SJCRH30 (cell line): ENCODE data around the gene LYRM9. TPM values are rescaled to one million over a fixed set of nuclear protein-coding genes. Genes with fewer than 3 reads are reported as not detected.
"Not testable (repeated sequence)": the region's sequence is repeated elsewhere in the genome, so short reads cannot be mapped to it uniquely, and the experiment has no call there.

Experiments
- DNase-seq, 2 experiments: peaks; one replicate each; pipeline ENCODE4 v3.0.0-alpha.2; 2015 to 2020
- H3K27ac ChIP-seq: fragments of 250-450 bp; sonication (Bioruptor Pico); 2 replicates; pipeline ENCODE4 v1.5.1; 2020; ENCODE audit warnings: mild to moderate bottlenecking, moderate library complexity
- H3K27me3 ChIP-seq: fragments of 250-450 bp; sonication (Bioruptor Pico); 2 replicates; pipeline ENCODE4 v1.5.1; 2020; ENCODE audit warnings: mild to moderate bottlenecking, moderate library complexity
- H3K36me3 ChIP-seq: fragments of 250-450 bp; sonication (Bioruptor Pico); 2 replicates; pipeline ENCODE4 v1.5.1; 2020; ENCODE audit warnings: mild to moderate bottlenecking, moderate library complexity
- H3K4me1 ChIP-seq: fragments of 250-450 bp; sonication (Bioruptor Pico); 2 replicates; pipeline ENCODE4 v1.5.1; 2020; ENCODE audit warnings: mild to moderate bottlenecking, moderate library complexity
- H3K4me3 ChIP-seq: fragments of 250-450 bp; sonication (Bioruptor Pico); 2 replicates; pipeline ENCODE4 v1.5.1; 2020; ENCODE audit warnings: mild to moderate bottlenecking, moderate library complexity
- H3K9me3 ChIP-seq: fragments of 250-450 bp; sonication (Bioruptor Pico); replicated peaks from 2 replicates; pipeline ENCODE4 v1.5.1; 2020; ENCODE audit warnings: mild to moderate bottlenecking, moderate library complexity
- total RNA-seq: library from RNA; depleted of rRNA; stranded (reverse); fragments of >200 nt; shearing (Covaris generic); gene quantifications from 2 replicates; pipeline ENCODE4 v1.2.3, GENCODE V29; 2014

The LYRM9 gene
- total RNA-seq, 1 experiment from 2014 or later, result 0.22 TPM

DNA sequence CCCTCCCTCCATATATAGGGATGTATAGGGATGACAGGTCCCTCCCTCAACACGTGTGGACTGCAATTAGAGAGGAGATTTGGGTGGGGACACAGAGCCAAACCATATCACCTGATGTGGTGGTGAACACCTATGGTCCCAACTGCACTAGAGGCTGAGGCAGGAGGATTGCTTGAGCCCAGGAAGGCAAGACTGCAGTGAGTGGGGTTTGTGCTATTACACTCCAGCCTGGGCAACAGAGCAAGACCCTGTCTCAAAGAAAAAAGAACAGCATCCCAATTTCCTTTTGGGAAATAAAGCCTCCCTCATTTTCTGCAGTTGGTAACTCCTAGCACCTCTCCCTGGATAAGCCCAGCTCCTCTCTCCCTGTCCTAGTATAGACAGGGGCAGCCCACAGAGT is 23.8 kb upstream of the LYRM9 start:
- no peaks in the 10 kb centered on the region; the same call in 1 of the 2 replicates for H3K27me3 ChIP-seq
- DNase-seq, result no peak
- no peaks in the 10 kb centered on the region for H3K4me1 ChIP-seq
- no peaks in the 10 kb centered on the region for H3K9me3 ChIP-seq
- no peaks in the 10 kb centered on the region for H3K36me3 ChIP-seq
- H3K4me3 ChIP-seq, result no peak overlapping the region
- H3K27ac ChIP-seq, result no peak overlapping the region

DNA sequence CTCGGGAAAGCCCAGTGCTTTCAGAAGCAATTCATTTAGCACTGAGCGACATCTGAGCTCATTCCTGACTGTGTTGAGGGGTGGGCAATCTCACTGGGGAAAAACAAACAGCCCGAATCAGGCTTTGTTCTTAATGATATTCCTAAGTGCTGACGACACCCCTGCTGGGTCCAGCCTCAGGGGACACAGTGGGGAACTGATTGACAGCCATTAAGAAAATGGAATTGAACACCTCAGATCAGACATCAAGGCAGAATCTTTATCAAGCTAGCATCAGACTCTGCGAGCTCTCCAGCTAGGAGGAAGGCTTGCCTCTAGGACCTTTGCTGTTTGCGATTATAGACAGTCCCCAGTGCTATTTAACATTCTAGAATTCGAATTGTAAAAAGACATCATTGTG is 22.5 kb upstream of the LYRM9 start:
- DNase-seq, result no peak
- no peaks in the 10 kb centered on the region for H3K9me3 ChIP-seq
- H3K36me3 ChIP-seq, result no peaks in the 10 kb centered on the region
- no peak overlapping the region for H3K4me3 ChIP-seq
- H3K27ac ChIP-seq, result no peak overlapping the region
- no peaks in the 10 kb centered on the region for H3K4me1 ChIP-seq
- no peaks in the 10 kb centered on the region; the same call in none of the 2 replicates for H3K27me3 ChIP-seq

DNA sequence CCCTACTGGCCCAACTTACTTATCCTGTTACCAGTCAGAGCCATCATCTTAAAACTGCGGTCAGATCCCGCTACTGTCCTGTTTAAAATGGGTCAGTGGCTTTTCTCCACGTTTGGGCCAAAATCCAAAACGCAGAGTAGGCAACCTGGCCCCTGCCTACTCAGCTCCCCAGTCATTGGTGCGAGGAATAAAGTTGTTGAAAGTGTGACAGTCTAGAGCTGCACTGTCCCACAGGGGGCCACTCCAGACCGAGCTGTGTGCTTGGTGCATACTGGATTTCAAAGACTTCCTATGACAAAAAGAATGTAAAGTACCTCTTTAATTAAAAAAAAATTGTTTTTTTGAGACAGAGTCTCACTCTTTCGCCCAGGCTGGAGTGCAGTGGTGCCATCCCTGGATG is 21.2 kb upstream of the LYRM9 start:
- Histone ChIP-seq H3K27ac (no peak overlapping the region), H3K4me1 (no peaks in the 10 kb centered on the region), H3K4me3 (no peak overlapping the region), H3K9me3 (no peaks in the 10 kb centered on the region), H3K27me3 (no peaks in the 10 kb centered on the region; the same call in none of the 2 replicates), H3K36me3 (no peaks in the 10 kb centered on the region)
- DNase-seq, result no peak

DNA sequence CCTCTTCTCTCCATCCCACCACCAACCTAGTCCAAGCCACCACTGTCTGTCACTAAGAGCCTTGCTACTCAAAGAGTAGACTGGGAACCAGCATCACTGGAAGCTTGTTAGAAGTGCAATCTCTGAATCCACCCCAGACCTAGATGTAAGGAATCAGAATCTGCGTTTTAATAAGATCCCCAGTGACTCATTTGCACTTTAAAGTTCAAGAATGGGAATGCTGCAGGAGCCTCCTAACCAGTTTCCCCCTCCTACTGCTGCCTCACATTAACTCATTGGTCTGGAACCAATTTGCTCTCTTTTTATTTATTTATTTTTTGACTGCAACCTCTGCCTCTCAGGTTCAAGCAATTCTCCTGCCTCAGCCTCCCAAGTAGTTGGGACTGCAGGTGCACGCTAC is 19.8 kb upstream of the LYRM9 start:
- Histone ChIP-seq H3K27ac (no peak overlapping the region), H3K27me3 (no peaks in the 10 kb centered on the region; the same call in none of the 2 replicates), H3K9me3 (no peaks in the 10 kb centered on the region), H3K36me3 (no peaks in the 10 kb centered on the region), H3K4me3 (no peak overlapping the region), H3K4me1 (no peaks in the 10 kb centered on the region)
- no peak for DNase-seq

DNA sequence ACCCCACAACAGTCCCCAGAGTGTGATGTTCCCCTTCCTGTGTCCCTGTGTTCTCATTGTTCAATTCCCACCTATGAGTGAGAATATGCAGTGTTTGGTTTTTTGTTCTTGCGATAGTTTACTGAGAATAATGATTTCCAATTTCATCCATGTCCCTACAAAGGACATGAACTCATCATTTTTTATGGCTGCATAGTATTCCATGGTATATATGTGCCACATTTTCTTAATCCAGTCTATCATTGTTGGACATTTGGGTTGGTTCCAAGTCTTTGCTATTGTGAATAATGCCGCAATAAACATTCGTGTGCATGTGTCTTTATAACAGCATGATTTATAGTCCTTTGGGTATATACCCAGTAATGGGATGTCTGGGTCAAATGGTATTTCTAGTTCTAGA is 19.1 kb upstream of the LYRM9 start:
- not testable (repeated sequence) for H3K36me3 ChIP-seq, H3K27ac ChIP-seq, DNase-seq, H3K9me3 ChIP-seq, H3K4me1 ChIP-seq, H3K4me3 ChIP-seq, H3K27me3 ChIP-seq

DNA sequence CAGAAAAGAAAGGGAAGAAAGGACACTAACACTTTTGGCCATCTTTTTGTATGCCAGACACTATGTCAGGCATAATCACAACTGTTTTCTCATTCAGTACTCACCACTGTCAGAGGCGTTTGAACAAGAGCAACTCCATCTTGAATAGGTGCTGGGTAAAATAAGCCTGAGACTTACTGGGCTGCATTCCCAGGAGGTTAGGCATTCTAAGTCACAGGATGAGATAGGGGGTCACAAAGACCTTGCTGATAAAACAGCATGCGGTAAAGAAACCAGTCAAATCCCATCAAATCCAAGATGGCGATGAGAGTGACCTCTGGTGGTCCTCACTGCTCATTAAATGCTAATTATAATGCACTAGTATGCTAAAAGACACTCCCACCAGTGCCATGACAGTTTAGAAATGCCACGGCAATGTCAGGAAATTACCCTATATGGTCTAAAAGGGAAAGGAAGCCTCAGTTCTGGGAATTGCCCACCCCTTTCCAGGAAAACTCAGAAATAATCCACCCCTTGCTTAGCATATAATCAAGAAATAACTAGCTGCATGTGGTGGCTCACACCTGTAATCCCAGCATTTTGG is 14.9 kb upstream of the LYRM9 start:
- Histone ChIP-seq H3K36me3 (no peaks in the 10 kb centered on the region), H3K27ac (no peak overlapping the region), H3K4me3 (no peak overlapping the region), H3K27me3 (peaks cover 7% of the 10 kb centered on the region; the same call in 1 of the 2 replicates), H3K4me1 (no peaks in the 10 kb centered on the region), H3K9me3 (no peaks in the 10 kb centered on the region)
- no peak for DNase-seq

DNA sequence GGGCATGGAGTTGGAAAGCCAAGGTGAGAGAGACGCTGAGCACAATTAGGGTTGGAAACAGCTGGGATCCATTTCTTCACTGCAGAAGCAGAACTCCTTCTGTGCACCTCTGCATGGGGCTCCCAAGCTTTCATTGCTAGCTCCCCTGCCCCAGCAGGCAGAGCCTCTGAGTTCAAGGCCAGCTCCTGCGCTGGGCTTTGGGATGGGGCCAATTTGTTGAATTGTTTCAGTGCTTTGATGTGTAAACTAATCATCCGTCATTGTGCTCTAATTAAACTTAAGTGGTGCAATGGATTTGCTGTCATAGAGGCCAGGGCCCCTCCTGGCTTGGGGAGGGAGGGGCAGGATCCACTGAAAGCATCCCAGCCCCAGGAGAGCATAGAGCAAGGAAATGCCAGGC is 13.5 kb upstream of the LYRM9 start:
- DNase-seq, result no peak
- H3K4me1 ChIP-seq, result no peaks in the 10 kb centered on the region
- no peak overlapping the region for H3K27ac ChIP-seq
- H3K4me3 ChIP-seq, result no peak overlapping the region
- no peaks in the 10 kb centered on the region for H3K9me3 ChIP-seq
- peaks cover 7% of the 10 kb centered on the region; the same call in 1 of the 2 replicates for H3K27me3 ChIP-seq
- no peaks in the 10 kb centered on the region for H3K36me3 ChIP-seq

DNA sequence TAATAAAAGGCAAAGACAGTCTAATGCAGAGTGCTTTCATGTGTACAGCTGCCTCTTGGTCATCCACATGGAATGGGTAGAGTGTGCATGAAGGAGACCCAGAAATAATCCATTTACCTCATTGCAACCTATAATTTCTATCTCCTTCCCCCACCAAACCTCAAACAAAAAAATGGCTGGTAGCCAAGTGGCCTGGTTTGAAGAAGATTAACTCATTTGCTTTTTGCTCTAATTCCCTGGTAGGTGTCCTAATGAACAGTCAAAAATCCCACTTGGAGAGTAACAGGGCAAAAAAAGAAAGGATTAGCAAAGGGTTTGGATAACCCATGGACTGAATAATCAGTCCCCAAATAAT is 13.0 kb upstream of the LYRM9 start:
- no peak overlapping the region for H3K4me3 ChIP-seq
- no peak for DNase-seq
- peaks cover 7% of the 10 kb centered on the region; the same call in 1 of the 2 replicates for H3K27me3 ChIP-seq
- H3K4me1 ChIP-seq, result no peaks in the 10 kb centered on the region
- H3K36me3 ChIP-seq, result no peaks in the 10 kb centered on the region
- H3K27ac ChIP-seq, result no peak overlapping the region
- no peaks in the 10 kb centered on the region for H3K9me3 ChIP-seq

DNA sequence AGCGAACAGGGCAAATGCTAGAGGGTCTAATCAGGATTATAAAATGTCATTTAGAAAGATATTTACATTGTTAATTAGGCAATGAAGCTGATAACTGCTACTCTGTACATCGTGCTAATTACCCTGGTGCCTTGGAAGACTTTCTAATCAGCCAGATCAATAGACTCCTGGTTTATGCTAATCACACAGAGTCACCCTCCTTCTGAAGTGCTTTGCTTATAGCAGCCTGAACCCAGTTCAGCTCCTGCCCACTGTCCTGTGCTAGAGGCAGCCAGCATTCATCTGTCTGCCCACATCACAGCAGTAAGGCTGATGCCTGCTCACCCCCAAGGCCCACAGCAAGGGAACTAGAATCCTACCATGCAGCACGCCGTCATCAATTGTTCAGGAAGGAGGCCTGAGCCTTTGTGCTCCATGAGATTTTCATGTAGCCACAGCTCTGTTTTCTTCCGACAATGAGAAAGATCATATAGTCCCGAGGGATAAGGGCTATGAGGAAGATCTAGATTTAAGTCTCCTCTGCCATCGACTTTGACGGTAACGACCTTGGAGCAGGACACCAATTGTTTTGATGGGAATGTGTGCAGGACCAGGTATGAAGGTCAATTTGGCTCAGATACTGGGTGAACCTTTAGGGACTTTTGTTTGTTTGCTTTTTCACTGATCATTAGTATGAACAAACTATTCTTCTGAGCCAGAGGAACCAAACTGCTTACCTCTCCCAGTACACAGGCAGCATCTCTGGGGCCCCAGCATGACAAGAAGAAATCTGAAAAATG is 12.5 kb upstream of the LYRM9 start:
- H3K9me3 ChIP-seq, result no peaks in the 10 kb centered on the region
- no peaks in the 10 kb centered on the region for H3K4me1 ChIP-seq
- no peak overlapping the region for H3K4me3 ChIP-seq
- peaks cover 7% of the 10 kb centered on the region; the same call in 1 of the 2 replicates for H3K27me3 ChIP-seq
- no peaks in the 10 kb centered on the region for H3K36me3 ChIP-seq
- H3K27ac ChIP-seq, result no peak overlapping the region
- no peak for DNase-seq

DNA sequence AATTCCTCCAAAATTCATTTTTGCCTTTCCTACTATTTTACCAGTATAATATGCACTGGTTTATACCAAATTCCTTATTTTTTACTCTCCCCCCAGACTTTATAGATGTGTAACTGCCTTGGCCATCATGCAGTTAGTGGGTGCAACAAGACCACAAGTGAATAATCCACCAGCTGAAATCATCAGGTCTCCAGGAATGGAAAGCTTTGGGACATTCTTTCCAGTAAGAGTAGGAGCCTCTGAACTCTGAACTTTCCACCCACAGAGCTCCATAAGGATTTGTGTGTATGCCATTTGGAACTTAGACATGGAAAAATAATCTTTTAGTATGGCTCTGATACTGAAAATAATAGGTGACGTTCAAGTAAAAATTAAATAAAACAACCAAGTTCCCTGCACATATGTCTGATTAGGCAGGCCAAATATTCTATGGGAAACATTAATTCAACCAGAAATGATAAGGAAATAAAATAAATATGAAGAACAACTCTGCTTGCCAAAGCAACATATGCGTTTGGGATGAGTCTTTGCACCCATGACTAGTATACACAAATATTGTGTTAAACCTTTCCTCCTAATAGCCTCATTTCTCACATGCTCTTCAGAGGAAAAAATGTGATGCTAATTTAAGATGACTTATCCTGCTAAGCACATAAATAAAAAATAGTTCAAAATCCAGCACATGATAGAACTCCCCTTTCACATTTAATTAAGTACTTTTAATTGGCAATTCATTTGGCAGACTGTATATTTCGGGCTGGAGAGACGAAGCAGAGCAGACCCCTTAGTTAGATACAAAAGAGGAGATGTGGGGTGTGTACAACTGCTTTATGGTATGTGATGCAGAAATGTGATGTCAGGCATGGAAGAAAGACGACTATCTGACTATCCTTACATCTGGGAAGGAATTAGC is 11.6 kb upstream of the LYRM9 start:
- H3K27ac ChIP-seq, result no peak overlapping the region
- H3K4me1 ChIP-seq, result no peaks in the 10 kb centered on the region
- no peak overlapping the region for H3K4me3 ChIP-seq
- no peaks in the 10 kb centered on the region for H3K36me3 ChIP-seq
- no peak for DNase-seq
- peaks cover 7% of the 10 kb centered on the region; the same call in 1 of the 2 replicates for H3K27me3 ChIP-seq
- H3K9me3 ChIP-seq, result no peaks in the 10 kb centered on the region

DNA sequence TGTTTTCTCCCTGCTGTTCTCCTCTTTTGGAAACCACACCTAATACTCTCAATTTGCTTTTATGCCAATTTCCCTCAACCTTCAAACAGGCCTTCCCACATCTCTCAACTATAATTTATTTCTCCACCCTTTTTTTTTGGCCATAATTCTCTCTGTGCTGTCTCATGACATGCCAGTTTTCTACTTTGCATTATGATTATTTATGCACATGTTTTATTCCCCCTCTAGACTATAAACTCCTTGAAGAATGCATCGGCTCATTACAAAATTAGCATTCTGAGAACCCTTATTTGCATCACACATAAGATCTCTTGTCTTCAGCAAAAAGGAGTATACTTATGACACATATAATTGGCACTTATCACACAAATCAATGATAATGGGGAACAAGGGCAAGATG is 10.9 kb upstream of the LYRM9 start:
- H3K27me3 ChIP-seq, result peaks cover 7% of the 10 kb centered on the region; the same call in 1 of the 2 replicates
- H3K4me3 ChIP-seq, result no peak overlapping the region
- H3K27ac ChIP-seq, result no peak overlapping the region
- no peak for DNase-seq
- no peaks in the 10 kb centered on the region for H3K4me1 ChIP-seq
- no peaks in the 10 kb centered on the region for H3K9me3 ChIP-seq
- H3K36me3 ChIP-seq, result no peaks in the 10 kb centered on the region

DNA sequence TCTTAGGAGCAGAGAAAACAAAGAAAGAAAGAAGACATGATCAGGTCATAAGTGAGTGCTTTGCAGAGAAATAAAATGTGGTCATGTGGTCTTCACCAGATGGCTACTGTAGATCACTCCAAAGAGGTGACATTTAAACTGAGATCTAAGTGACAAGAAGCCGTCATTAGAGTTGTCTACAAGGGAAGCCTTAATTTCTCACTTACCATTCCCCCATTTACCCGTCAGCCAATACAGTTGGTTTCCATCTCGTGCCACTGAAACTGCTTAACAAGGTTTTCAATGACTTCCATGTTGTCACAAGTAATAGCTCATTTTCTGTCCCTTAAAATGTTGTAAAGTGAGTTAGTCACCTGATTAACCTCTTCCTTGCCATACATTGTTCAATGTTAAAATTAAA is 6.4 kb upstream of the LYRM9 start:
- H3K4me1 ChIP-seq, result no peaks in the 10 kb centered on the region
- H3K36me3 ChIP-seq, result no peaks in the 10 kb centered on the region
- no peak for DNase-seq
- H3K27me3 ChIP-seq, result peaks cover 6% of the 10 kb centered on the region; the same call in 1 of the 2 replicates
- no peak overlapping the region for H3K4me3 ChIP-seq
- no peak overlapping the region for H3K27ac ChIP-seq
- no peaks in the 10 kb centered on the region for H3K9me3 ChIP-seq

DNA sequence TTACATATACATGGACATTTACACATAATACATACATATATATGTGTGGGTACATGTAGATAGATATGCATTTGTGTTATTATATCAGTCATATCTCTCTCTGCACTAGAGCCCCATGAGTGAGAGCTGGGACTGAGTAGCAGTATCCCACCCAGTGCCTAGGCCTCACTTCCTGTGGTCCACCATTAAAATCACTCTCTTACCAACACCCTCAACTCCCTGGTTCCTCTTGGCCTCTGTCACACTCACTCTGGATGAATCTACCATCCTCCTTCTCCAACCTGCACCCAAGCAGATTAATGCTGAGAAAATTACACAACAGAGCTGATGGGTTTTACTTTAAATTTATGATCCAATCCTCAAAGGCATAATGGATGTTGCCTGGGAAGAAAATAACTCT is 4.9 kb upstream of the LYRM9 start:
- Histone ChIP-seq H3K4me3 (no peak overlapping the region), H3K27ac (no peak overlapping the region), H3K27me3 (peaks cover 6% of the 10 kb centered on the region; the same call in 1 of the 2 replicates), H3K9me3 (no peaks in the 10 kb centered on the region), H3K4me1 (no peaks in the 10 kb centered on the region), H3K36me3 (no peaks in the 10 kb centered on the region)
- DNase-seq, result no peak

DNA sequence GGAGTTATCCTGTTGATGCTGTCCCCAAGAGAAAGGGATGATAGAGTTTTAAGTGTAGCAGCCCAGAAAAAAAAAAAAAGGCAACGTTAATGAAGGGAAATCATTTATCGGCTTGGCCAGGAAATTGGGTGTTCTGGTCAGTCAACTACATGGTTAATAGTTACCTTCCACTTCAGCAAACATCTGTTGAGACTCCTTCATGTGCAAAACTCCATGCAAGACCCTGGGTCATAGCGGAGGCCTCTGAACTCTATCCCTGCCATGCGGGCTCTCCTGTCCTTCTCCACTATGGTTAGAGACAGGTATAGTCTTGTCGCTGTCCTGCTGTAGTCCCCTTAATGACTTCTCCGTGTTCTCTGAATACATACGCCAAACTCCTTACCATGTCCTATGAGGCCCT is 3.5 kb upstream of the LYRM9 start:
- H3K27me3 ChIP-seq, result peaks cover 6% of the 10 kb centered on the region; the same call in 1 of the 2 replicates
- no peaks in the 10 kb centered on the region for H3K9me3 ChIP-seq
- H3K36me3 ChIP-seq, result no peaks in the 10 kb centered on the region
- no peaks in the 10 kb centered on the region for H3K4me1 ChIP-seq
- H3K4me3 ChIP-seq, result no peak overlapping the region
- DNase-seq, result no peak
- no peak overlapping the region for H3K27ac ChIP-seq
